ENCODE results near the gene PRCC.

The PRCC gene

DNA sequence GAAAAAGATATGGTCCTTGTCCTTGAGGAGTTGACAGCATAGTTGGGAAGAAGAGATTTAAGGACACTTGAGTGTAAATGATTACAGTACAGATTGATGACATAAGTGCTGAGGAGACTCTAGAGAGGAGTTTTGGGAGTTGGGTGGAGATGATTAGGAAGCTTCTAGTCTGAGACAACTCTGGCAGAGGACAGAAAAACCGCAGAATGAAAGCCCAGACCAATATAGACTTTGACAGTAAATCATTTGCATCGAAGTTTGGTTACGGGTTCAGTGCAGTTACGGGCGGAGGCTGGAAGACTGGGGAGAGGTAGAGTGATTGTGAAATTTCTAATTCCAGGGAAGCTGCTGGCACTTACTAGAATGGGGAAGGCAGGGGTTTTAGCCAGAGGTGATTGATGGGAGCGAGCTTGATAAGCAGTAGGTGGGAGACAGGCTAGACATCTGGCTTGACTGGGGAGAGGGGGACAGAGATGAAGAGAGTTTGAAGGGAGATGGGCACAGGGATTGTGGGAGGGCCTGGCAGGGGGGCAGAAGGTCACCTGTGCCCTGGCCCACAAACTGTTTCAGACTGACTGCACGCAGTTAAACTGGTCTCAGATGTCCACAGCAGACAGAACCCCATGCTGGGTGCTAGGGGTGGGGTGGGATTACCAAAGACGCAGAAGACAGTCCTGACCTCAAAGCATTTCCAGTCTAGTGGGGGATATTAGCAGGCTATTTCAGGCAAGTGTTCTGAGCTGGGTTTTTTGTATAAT lies 29.2 kb downstream of the PRCC start:
- no peak for DNase-seq (ENCODE audit: low read depth in 2 of 2)

- DNase-seq (ENCODE audit: low read depth in 2 of 2) = no peak
Measured at GRCh38 chr1:156797212-156797871, 30.0 kb downstream of the PRCC start.

GRCh38 chr1:156801409-156802121 lies 34.2 kb downstream of the PRCC start:
- no peak for DNase-seq (ENCODE audit: low read depth in 2 of 2)

DNA sequence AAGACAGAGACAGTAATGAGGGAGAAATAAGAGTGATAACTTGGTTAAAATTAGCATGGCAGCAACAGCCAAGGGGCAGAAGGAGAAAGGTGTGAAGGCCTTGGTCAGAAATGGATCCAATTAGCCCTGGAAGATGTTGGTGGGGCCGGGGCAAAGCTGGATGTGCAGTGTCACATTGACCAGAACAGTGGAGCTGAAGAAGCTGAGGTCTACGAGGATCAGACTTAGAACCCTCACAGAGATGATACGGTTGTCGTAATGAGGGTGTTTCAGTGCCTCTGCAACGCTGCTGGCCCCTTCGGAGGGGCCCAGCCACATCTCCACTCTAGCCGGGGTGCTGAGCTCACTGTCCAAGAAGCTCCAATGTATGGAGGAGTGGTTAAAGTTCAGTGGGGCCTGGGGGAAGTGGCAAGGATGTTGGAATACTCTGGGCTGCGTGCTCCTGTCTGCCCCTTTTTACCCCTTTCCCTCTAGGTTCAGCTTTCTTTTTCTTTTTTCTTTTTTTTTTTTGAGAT lies 35.1 kb downstream of the PRCC start:
- no peak for DNase-seq (ENCODE audit: low read depth in 2 of 2)

DNA sequence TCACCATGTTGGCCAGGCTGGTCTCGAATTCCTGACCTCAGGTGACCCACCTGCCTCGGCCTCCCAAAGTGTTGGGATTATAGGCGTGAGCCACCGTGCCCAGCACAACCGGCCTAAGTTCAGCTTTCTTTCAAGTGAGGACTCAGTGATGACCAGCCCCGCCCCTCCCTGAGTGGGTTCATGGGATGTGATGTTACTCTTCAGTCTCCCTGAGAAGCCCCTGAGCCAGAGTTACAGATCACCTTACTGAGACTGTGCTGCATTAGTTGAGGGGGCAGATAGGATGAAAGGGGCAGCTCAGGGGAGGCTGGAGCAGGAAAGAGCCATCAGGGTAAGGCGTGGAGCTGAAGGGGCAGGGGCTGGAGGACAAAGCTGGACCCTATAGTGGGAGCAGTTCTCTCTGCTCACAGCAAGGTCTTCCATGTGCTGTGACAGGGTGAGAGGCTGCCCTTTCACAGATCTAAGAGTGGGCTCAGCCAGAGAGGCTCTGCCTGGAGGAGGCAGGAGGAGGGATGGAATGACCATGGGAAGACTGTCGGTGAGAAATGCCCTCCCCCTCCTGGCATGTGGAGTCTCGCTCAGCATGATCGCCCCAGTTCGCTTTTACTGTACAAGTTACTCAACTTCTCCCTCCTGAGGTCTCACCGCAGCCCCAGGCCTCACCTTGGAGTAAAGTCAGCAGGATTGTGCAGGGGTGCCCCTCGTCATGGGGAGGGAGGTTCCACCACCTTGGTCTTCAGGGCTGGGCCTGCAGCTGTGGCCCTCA lies 35.9 kb downstream of the PRCC start:
- DNase-seq (ENCODE audit: low read depth in 2 of 2) = no peak

DNA sequence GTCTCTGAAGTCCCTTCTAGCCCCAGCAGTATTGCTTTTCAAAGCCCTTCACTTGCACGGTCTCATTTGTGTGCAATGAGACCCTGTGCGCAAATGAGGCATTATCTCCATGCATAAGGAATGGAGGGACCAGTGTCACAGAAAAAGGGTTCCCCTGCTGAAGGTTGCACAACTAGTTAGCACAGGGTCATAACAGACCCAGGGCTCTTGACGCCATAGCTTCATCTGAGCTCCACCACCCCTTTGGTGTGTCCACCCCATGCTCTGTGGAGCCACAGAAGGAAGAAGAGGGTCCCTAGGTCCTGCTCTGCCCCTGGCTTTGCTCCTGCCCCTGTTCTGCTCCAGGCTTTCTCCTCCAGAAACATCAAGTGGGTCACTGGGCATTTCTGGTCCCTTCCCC lies 36.7 kb downstream of the PRCC start:
- no peak for DNase-seq (ENCODE audit: low read depth in 2 of 2)

GRCh38 chr1:156804572-156805243 lies 37.4 kb downstream of the PRCC start:
- DNase-seq (ENCODE audit: low read depth in 2 of 2) = no peak

DNA sequence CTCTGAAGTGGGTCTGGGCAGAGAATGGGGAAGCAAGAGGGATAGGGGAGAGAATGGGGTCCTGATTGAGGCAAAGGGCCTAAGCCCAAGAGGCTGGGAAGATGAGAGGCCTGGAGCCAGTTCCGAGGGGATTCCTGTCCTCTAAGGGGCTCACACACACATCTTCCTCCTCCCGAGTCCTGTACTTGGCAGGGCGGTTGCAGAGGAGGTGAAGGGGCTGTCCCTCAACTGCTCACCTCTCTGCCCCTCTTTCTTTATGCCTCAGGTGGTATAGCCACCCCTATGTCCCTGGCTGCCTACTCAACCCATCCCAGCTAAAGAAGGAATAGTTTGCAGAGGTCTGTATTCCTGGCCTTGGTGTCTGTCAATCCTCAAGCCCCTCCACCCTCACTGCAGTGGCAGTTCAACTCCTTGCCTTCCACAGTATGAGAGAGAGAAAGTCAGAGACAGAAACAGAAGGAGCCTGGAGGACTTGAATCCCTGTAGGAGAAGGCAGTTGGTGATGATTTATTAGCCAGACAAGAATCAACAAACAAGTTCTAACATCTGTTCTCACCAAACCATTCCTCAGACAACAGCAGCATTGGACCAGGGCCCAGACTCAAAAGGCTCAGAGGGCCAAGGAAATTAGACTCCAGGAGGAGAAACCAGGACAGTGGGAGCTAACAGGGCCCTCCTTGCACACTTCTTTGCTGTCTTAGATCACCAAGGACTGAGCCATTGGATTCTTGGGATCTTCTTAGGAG lies 38.6 kb downstream of the PRCC start:
- DNase-seq (ENCODE audit: low read depth in 2 of 2) = no peak

- DNase-seq (ENCODE audit: low read depth in 2 of 2) = no peak
Measured at GRCh38 chr1:156806512-156807440, 39.4 kb downstream of the PRCC start.

- DNase-seq (ENCODE audit: low read depth in 2 of 2) = no peak
Measured at GRCh38 chr1:156807627-156808026, 40.3 kb downstream of the PRCC start.

- DNase-seq (ENCODE audit: low read depth in 2 of 2) = no peak
Measured at GRCh38 chr1:156808186-156809030, 41.1 kb downstream of the PRCC start.

- DNase-seq (ENCODE audit: low read depth in 2 of 2) = no peak
Measured at GRCh38 chr1:156809281-156809680, 41.9 kb downstream of the PRCC start.

- no peak for DNase-seq (ENCODE audit: low read depth in 2 of 2)
Measured at GRCh38 chr1:156809711-156810366, 42.5 kb downstream of the PRCC start.

GRCh38 chr1:156811168-156811567 lies 43.8 kb downstream of the PRCC start:
- DNase-seq (ENCODE audit: low read depth in 2 of 2) = no peak

GRCh38 chr1:156812293-156812990 lies 45.1 kb downstream of the PRCC start:
- DNase-seq (ENCODE audit: low read depth in 2 of 2) = no peak

- DNase-seq (ENCODE audit: low read depth in 2 of 2) = no peak
Measured at GRCh38 chr1:156813298-156813697, 46.0 kb downstream of the PRCC start.
